ENCODE measurements around the gene SP5.

Gene SP5

DNA sequence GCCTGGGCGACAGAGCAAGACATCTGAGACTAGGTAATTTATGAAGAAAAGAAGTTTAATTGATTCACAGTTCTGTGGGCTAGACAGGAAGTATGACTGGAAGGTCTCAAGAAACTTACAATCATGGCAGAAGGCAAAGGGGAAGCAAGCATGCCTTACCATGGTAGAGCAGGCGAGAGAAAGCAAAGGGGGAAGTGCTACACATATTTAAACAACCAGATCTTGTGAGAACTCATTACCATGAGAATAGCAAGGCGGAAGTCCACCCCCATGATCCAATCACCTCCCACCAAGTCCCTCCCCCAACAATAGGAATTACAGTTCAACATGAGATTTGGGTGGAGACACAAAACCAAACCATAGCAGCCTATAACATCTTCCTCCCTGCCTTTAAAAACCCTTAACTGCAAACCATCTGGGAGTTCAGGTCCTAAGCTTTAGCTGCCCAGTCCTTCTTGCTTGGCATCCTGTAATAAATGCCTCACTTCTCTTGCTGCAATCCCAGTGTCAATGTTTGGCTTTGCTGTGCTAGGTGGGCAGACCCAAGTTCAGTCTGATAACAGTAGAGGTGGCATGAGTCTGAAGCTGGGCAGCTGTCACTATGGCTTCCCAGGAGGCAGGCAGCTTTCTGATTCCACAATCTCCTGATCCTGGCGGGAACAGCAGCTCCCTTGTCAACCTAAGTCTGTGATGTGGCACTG, 11.2 kb upstream of the SP5 start:
- no peak for DNase-seq
- no peaks in the 10 kb centered on the region for H3K9me3 ChIP-seq (ENCODE audit: severe bottlenecking)

DNA sequence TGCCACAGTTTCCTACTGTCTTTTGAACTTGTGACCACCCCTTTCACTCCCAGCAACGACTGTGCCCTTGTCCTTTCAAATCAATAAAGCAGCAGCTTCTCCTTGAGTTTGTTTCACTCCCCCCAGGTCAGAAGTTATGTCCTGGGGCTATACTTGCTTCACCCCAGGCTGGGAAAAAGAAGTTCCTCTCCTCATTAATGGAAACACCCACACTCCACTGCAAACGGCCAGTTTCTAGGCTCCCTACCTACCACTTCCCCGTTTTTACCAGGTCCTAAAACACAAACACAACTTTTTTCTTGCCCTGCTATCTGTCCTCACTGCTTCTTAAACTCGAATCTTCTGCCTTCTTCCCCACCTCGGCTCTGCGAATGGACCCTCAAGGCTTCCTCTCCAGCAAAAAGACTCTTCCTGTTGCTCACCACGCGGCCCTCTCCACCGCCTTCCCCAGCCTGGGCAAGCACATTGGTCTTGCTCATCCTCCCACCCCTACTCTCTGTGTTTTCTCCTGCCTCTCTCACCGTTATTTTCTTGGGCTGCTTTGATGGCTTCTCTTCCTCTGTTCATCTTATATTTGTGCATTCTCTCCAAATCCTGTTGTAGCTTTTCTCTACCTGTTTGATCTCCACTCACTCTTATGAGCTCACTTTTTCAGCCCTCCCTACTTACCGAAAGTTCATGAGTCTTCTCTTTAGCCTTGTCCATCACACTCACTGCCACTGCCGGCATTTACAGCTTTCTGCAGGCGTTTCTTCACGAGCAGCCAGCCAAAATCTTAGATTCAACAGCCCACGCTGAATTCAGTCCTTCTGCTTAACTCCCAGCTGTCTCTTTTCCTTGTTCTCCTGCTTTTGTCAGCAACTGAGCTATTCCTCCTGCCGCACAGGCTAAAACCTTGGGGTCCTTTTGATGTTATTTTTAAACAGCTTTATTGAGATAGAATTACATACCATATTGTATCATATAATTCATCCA, 7.0 kb upstream of the SP5 start:
- Histone ChIP-seq H3K4me3 (ENCODE audit: low read depth, low read length) (no peak overlapping the region), H3K9me3 (ENCODE audit: severe bottlenecking) (no peaks in the 10 kb centered on the region), H3K27me3 (ENCODE audit: insufficient read depth, low read depth, severe bottlenecking) (no peaks in the 10 kb centered on the region), H3K27ac (no peak overlapping the region), H3K36me3 (no peaks in the 10 kb centered on the region)
- TF ChIP-seq, protein P1, sequence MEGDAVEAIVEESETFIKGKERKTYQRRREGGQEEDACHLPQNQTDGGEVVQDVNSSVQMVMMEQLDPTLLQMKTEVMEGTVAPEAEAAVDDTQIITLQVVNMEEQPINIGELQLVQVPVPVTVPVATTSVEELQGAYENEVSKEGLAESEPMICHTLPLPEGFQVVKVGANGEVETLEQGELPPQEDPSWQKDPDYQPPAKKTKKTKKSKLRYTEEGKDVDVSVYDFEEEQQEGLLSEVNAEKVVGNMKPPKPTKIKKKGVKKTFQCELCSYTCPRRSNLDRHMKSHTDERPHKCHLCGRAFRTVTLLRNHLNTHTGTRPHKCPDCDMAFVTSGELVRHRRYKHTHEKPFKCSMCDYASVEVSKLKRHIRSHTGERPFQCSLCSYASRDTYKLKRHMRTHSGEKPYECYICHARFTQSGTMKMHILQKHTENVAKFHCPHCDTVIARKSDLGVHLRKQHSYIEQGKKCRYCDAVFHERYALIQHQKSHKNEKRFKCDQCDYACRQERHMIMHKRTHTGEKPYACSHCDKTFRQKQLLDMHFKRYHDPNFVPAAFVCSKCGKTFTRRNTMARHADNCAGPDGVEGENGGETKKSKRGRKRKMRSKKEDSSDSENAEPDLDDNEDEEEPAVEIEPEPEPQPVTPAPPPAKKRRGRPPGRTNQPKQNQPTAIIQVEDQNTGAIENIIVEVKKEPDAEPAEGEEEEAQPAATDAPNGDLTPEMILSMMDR (IDR thresholded peaks at IDR 0.05; ENCODE audit: low read depth, low read length), result no peak
- no peak for DNase-seq

More for the DNA sequence above, 11.2 kb upstream of the SP5 start:
- H3K27me3 ChIP-seq (ENCODE audit: insufficient read depth, low read depth, severe bottlenecking), result no peaks in the 10 kb centered on the region
- H3K4me3 ChIP-seq (ENCODE audit: low read depth, low read length), result no peak overlapping the region
- H3K27ac ChIP-seq, result no peak overlapping the region
- H3K36me3 ChIP-seq, result no peaks in the 10 kb centered on the region
- TF ChIP-seq, protein P1 (IDR thresholded peaks at IDR 0.05; ENCODE audit: low read depth, low read length), result no peak

DNA sequence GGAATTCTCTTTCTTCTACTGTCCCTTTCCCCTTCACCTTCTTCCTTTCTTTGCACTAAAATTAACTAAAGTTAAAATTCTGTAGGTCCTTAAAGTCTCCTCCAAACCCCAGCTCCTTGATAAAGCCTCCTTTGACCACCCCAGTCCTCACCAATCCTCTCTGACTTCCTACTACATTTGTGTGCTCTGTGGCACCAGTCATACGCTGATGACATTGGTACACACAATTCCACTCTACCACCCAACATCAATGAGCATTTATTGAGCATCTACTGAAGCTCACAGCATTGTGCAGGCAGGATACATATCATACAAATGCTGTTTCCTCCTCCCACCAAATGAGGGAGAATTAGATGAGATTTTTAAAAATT, 4.5 kb upstream of the SP5 start:
- Histone ChIP-seq H3K36me3 (no peaks in the 10 kb centered on the region), H3K9me3 (ENCODE audit: severe bottlenecking) (no peaks in the 10 kb centered on the region), H3K4me3 (ENCODE audit: low read depth, low read length) (no peak overlapping the region), H3K27me3 (ENCODE audit: insufficient read depth, low read depth, severe bottlenecking) (no peaks in the 10 kb centered on the region), H3K27ac (no peak overlapping the region)
- no peak for DNase-seq
- TF ChIP-seq, protein P1 (IDR thresholded peaks at IDR 0.05; ENCODE audit: low read depth, low read length), result no peak

DNA sequence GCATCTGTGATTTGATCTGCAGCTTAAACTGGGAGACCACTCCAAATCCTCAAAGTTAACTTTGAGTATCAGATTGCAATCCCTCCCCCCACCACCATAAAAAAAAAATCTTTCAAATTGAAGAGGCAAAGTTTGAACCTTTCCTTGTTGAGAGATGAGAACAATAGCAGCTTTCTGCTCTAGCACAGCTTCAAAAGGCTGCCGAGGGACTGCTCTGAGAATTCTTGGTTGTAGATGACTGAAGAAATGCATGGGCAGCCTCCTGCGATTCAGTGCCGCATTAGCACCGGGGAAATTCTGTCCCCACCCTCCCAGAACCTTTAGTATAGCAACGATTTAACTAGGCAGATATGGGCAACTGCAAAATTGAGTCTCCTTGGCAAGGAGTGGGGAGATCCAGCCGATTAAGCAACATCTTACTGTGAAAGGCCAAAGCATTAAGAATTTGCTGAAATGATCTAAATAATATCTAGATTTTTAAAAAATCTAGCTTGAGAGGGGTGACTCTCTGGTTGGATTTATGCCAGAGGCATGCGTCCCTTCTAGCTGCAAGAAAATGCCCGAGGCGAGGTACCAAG, 3.9 kb upstream of the SP5 start:
- H3K27me3 ChIP-seq (ENCODE audit: insufficient read depth, low read depth, severe bottlenecking), result no peaks in the 10 kb centered on the region
- no peak overlapping the region for H3K27ac ChIP-seq
- no peaks in the 10 kb centered on the region for H3K9me3 ChIP-seq (ENCODE audit: severe bottlenecking)
- no peaks in the 10 kb centered on the region for H3K36me3 ChIP-seq
- DNase-seq, result no peak
- TF ChIP-seq, protein P1 (IDR thresholded peaks at IDR 0.05; ENCODE audit: low read depth, low read length), result no peak
- no peak overlapping the region for H3K4me3 ChIP-seq (ENCODE audit: low read depth, low read length)

DNA sequence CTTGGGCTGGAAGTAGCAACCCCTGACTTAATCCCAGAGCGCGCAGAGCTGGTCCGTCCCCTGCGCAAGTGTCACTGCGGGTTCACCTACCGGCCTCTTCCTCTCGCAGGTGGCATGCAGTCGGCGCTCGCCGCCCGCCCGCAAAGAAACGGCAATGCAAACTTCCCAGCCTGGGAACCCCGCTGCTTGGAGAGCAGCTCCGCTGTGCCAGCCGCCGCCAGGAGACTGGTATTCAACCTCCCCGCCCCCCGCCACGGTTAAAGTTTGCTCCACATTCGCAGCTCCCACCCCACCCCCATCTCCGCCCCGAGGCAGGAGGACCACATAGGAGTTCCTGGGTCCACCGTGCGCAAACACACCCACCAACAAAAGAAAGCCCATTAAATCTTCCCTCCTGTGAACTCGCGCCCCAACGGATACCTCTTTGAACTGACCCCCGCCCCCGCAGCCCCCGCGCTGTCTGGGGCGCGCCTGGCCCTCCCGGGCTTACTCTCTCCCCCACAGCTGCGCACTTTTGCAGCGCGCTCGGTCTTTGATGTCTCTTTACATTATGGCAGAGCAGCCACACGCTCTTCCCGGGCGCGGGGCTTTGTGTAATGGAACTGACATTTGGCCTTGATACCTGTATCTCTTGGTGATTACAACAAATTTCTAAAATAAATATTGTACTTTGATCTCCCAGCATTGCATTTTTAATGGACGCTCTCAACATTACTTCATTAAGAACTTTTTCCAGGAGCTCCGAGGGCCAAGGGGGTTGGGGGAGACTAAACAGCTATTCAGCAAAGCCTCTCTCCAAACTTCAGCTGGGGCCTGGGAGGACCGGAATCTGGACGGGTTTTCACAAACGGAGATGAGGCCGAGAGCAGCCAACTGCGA, 3.1 kb upstream of the SP5 start:
- no peak for DNase-seq
- H3K9me3 ChIP-seq (ENCODE audit: severe bottlenecking), result no peaks in the 10 kb centered on the region
- H3K36me3 ChIP-seq, result no peaks in the 10 kb centered on the region
- no peak overlapping the region for H3K4me3 ChIP-seq (ENCODE audit: low read depth, low read length)
- no peaks in the 10 kb centered on the region for H3K27me3 ChIP-seq (ENCODE audit: insufficient read depth, low read depth, severe bottlenecking)
- TF ChIP-seq, protein P1 (IDR thresholded peaks at IDR 0.05; ENCODE audit: low read depth, low read length), result no peak
- H3K27ac ChIP-seq, result no peak overlapping the region
